ENCODE data around the gene ALKBH6.

Gene ALKBH6

GRCh38 chr19:36025541-36025940 lies 11.5 kb upstream of the ALKBH6 start:
- no peak for ATAC-seq (ENCODE audit: low read depth)
- Histone ChIP-seq H3K27ac (ENCODE audit: poor library complexity, severe bottlenecking) (no peak overlapping the region), H3K4me1 (ENCODE audit: insufficient read depth, poor library complexity, severe bottlenecking) (no peaks in the 10 kb centered on the region), H3K9me3 (ENCODE audit: severe bottlenecking) (no peaks in the 10 kb centered on the region), H3K36me3 (ENCODE audit: low read depth) (peaks cover 22% of the 10 kb centered on the region), H3K27me3 (ENCODE audit: insufficient read depth, poor library complexity, severe bottlenecking) (no peaks in the 10 kb centered on the region), H3K4me3 (ENCODE audit: severe bottlenecking) (no peak overlapping the region)
- DNase-seq (ENCODE audit: low spot score) = no peak
- no peak for TF ChIP-seq CTCF (IDR thresholded peaks at IDR 0.05; ENCODE audit: poor library complexity, severe bottlenecking)

- H3K27ac ChIP-seq (ENCODE audit: poor library complexity, severe bottlenecking) = no peak overlapping the region
- H3K27me3 ChIP-seq (ENCODE audit: insufficient read depth, poor library complexity, severe bottlenecking) = no peaks in the 10 kb centered on the region
- no peak overlapping the region for H3K4me3 ChIP-seq (ENCODE audit: severe bottlenecking)
- H3K36me3 ChIP-seq (ENCODE audit: low read depth) = peaks cover 33% of the 10 kb centered on the region
- DNase-seq (ENCODE audit: low spot score) (no peak), ATAC-seq (ENCODE audit: low read depth) (no peak)
- no peak for TF ChIP-seq CTCF (IDR thresholded peaks at IDR 0.05; ENCODE audit: poor library complexity, severe bottlenecking)
- no peaks in the 10 kb centered on the region for H3K4me1 ChIP-seq (ENCODE audit: insufficient read depth, poor library complexity, severe bottlenecking)
- no peaks in the 10 kb centered on the region for H3K9me3 ChIP-seq (ENCODE audit: severe bottlenecking)
Measured at GRCh38 chr19:36023432-36023831, 9.4 kb upstream of the ALKBH6 start.

GRCh38 chr19:36019061-36019670 lies 5.2 kb upstream of the ALKBH6 start:
- H3K36me3 ChIP-seq (ENCODE audit: low read depth) = peaks cover 33% of the 10 kb centered on the region
- no peaks in the 10 kb centered on the region for H3K9me3 ChIP-seq (ENCODE audit: severe bottlenecking)

GRCh38 chr19:36013280-36014011 lies 567 bp downstream of the ALKBH6 start:
- Histone ChIP-seq H3K27me3 (ENCODE audit: insufficient read depth, poor library complexity, severe bottlenecking) (no peaks in the 10 kb centered on the region), H3K4me1 (ENCODE audit: insufficient read depth, poor library complexity, severe bottlenecking) (no peaks in the 10 kb centered on the region), H3K27ac (ENCODE audit: poor library complexity, severe bottlenecking) (peak overlapping the region; percentile 16), H3K9me3 (ENCODE audit: severe bottlenecking) (no peaks in the 10 kb centered on the region), H3K36me3 (ENCODE audit: low read depth) (no peaks in the 10 kb centered on the region), H3K4me3 (ENCODE audit: severe bottlenecking) (peak overlapping the region; percentile 51)
- ATAC-seq (ENCODE audit: low read depth) (no peak), DNase-seq (ENCODE audit: low spot score) (no peak)
- no peak for TF ChIP-seq CTCF (IDR thresholded peaks at IDR 0.05; ENCODE audit: poor library complexity, severe bottlenecking)

More at GRCh38 chr19:36019061-36019670, 5.2 kb upstream of the ALKBH6 start:
- Histone ChIP-seq H3K4me3 (ENCODE audit: severe bottlenecking) (no peak overlapping the region), H3K27me3 (ENCODE audit: insufficient read depth, poor library complexity, severe bottlenecking) (no peaks in the 10 kb centered on the region), H3K4me1 (ENCODE audit: insufficient read depth, poor library complexity, severe bottlenecking) (no peaks in the 10 kb centered on the region), H3K27ac (ENCODE audit: poor library complexity, severe bottlenecking) (no peak overlapping the region)
- TF ChIP-seq CTCF (IDR thresholded peaks at IDR 0.05; ENCODE audit: poor library complexity, severe bottlenecking) = no peak
- ATAC-seq (ENCODE audit: low read depth) (no peak), DNase-seq (ENCODE audit: low spot score) (no peak)

GRCh38 chr19:36010402-36010801 lies 3.6 kb downstream of the ALKBH6 start:
- ATAC-seq (ENCODE audit: low read depth) (no peak), DNase-seq (ENCODE audit: low spot score) (no peak)
- Histone ChIP-seq H3K27me3 (ENCODE audit: insufficient read depth, poor library complexity, severe bottlenecking) (no peaks in the 10 kb centered on the region), H3K36me3 (ENCODE audit: low read depth) (no peaks in the 10 kb centered on the region), H3K27ac (ENCODE audit: poor library complexity, severe bottlenecking) (no peak overlapping the region), H3K4me1 (ENCODE audit: insufficient read depth, poor library complexity, severe bottlenecking) (no peaks in the 10 kb centered on the region), H3K4me3 (ENCODE audit: severe bottlenecking) (no peak overlapping the region), H3K9me3 (ENCODE audit: severe bottlenecking) (no peaks in the 10 kb centered on the region)
- TF ChIP-seq CTCF (IDR thresholded peaks at IDR 0.05; ENCODE audit: poor library complexity, severe bottlenecking) = no peak
